Suppressor macrophage (primary cell): ENCODE measurements around the gene TP53AIP1.
"Not testable (repeated sequence)": the region's sequence is repeated elsewhere in the genome, so short reads cannot be mapped to it uniquely, and the experiment has no call there.

Experiments used
- DNase-seq, 4 experiments: peaks; one replicate each; pipeline ENCODE4 v3.0.0-alpha.2; 2020 to 2022

TP53AIP1 gene

DNA sequence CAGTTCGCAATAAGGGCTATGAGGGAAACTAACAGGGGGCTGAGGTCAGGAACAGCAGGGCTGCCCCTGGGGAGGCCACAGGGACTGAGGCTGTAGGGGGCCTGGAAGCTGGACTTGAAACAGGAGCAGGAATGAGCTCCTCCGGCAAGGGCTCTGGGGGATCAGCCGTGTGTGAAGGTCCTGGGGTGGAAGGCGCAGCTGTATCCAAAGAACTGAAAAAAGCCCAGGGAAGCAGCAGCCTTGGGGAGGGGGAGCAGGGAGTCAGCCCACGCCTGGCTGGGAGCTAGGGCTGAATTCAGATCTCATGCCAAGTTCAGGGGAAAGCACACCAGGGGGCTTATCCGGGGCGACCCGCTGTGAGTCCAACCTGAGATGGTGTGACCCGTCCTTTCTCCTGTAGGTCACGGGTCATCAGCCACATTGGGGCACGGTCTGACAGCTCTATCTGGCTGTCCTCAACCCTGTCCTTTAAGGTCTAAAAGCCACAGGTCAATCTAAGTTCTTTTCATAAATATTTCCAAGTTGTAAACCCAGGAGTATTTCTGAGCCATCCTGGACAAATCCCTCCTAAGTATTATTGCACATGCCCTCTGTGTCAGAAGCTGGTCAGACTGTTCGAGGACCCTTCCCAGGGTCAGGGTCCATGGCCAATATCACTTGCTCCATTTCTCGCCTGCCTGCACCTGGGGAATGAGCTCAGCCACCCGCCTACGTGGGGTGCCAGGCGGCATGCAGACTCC is 18.0 kb downstream of the TP53AIP1 start:
- DNase-seq, result no peak

DNA sequence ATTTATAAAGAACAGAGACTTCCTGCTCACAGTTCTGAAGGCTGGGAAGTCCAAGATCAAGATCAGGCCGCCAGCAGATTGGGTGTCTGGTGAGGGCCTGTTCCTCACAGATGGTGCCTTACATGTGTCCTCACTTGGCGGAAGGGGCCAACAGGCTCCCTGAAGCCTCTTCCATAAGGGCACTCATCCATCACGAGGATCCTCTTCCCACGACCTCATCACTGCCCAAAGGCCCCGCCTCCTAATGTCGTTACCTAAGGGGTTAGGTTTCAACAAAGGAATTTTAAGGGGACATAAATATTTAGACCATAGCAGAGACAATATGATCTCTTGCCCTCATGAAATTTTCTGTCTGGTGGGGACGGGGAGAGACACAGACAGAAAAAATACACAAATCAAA is 18.6 kb downstream of the TP53AIP1 start:
- no peak for DNase-seq

DNA sequence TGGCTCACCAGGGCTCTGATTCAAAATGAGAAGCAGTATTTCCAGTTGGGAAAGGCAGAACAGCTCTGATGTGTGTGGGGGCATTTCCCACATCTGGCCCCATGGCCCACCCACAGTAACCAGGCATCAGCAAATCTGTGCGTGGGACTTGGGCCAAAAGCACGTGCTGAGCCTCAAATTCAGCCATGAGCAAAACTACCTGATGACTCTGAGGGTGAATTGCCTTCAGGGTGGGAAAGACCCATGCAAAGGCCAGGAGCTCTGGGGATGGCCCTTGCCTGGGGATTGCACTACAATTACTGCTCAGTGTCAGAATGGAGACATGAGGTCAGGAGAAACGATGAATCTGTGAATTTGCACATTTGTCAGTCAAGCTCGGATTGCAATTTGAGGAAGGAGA is 20.9 kb downstream of the TP53AIP1 start:
- peak; percentile 79 to 93 (median 86) for DNase-seq

DNA sequence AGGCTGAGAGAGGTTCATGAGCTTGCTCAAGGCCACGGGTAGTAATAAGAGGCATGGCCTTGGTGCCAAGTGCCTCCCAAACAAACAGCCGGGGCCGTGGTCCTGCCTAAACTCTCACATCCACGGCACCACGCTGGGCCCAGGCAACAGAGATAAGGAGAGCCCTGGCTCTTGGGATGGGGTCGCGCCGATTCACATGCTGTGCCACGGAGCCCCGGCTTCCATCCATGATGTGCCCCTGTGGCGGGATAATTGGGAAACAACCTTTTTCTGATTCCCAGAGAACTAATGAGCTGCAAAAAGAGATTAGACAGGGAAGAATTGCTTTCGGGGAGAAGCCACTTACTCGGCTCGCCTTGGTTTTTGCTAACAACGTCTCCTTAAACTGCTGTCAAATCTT is 22.0 kb downstream of the TP53AIP1 start:
- DNase-seq, result no peak

DNA sequence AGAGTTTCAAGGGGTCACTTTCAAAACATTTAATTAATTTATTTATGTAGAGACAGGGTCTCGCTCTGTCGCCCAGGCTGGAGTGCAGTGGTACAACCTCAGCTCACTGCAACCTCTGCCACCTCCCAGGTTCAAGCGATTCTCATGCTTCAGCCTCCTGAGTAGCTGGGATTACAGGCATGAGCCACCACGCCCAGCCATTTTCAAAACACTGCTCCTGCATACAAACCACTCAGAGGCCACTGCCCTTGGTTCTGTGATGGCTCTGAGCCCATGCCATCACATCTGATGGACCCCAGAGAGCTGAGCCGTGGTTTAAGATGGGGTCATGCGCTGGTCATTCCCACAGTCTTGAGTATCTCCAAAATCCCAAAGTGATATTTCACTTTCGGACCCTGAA is 23.0 kb downstream of the TP53AIP1 start:
- not testable (repeated sequence) for DNase-seq

DNA sequence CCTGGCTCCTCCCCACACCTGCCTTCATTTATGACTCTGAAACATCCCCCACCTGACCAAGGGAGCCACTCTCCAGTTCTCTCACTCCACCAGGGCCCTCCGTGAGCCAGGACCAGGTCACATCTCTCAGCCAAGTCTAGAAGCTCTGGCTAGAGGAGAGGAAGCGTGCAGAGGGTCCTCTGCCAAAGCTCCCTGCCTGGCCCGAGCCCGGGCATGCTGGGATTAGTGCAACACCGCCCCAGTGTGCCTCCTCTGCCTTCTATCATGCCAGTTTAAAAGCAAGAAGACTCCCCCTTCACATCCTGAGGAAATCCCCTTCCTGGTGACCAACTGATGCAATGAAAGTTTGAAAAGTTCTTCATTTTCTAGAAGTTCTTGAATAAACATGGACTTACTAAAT is 23.5 kb downstream of the TP53AIP1 start:
- DNase-seq, result peak; percentile 60 to 82 (median 76)

DNA sequence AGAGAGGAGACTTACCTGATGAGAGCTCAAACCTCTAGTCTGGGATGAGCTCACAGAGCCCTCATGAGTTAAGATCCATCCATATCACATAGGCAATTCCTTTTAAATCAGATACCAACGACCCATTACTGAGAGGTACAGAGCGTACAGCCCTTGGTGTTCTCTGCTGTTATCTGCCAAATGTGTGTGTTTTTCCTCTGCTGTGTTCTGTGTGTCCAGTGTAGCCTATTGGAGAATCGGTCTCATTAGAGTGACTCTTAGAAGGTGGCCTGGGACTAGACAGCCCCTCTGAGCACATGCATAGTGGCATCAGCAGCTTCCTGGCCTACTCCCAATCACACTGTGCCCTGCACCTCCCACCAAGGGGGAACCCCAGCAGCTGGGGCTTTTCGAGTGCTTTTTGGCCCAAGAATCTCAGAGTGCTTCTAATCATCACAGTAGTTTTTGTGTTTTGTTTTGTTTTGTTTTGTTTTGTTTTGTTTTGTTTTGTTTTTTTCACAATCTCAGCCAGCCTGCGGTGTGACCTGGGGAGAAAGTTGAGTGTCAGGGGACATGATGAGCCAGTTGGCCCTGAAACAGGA is 25.4 kb downstream of the TP53AIP1 start:
- DNase-seq, result peak in 1 of 4 experiments; percentile 50

DNA sequence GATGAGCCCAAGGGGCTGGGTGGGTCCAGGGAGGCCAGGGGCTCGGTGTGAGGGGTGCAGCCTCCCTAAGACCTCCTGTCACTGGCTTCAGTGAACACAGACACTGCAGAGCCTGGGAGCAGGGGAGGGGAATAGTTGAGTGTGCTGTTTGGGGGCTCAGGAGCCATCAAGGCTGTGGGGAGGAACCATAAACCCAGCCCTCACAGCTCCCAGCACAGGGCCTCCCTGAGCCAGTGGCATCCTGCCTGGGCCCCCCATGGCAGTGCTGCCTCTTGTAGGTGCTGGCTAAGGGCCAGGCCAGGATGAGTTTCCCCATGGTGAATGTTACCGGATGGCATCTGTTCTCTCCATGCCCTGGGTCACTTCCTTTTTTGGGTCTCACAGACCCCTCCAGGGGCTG is 26.0 kb downstream of the TP53AIP1 start:
- no peak for DNase-seq

DNA sequence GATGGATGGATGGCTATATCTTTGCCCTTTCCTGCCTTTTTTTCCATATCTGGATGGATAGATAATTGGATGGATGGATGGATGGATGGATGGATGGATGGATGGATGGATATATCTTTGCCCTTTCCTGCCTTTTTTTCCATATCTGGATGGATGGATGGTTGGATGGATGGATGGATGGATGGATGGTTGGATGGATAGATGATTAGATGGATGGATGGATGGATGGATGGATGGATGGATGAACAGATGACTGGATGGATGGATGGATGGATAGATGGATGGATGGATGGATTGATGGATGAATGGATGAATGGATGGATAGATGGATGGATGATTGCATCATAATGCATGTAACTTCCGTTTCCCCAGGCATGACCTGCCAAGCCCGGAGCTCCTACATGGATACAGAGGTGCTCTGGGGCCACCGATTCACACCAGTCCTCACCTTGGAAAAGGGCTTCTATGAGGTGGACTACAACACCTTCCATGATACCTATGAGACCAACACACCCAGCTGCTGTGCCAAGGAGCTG is 26.6 kb downstream of the TP53AIP1 start:
- DNase-seq, result no peak

DNA sequence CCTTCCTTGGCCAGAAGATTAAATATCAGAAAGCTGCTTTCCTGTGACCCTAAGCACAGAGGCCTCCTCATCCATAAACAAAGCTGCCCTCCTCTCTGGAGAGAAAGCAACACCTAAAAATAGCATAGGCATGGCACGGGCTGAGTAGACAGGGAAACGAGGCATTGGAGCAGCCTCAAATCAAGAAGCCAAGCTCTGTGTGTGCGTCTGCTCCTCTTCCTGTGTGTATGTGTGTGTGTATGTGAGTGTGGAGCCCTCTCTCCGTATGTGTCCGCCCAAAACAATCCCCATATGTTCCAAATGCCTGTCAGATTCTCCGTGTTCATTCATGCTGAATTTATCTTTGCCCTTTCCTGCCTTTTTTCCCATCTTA is 27.5 kb downstream of the TP53AIP1 start:
- DNase-seq, result no peak

DNA sequence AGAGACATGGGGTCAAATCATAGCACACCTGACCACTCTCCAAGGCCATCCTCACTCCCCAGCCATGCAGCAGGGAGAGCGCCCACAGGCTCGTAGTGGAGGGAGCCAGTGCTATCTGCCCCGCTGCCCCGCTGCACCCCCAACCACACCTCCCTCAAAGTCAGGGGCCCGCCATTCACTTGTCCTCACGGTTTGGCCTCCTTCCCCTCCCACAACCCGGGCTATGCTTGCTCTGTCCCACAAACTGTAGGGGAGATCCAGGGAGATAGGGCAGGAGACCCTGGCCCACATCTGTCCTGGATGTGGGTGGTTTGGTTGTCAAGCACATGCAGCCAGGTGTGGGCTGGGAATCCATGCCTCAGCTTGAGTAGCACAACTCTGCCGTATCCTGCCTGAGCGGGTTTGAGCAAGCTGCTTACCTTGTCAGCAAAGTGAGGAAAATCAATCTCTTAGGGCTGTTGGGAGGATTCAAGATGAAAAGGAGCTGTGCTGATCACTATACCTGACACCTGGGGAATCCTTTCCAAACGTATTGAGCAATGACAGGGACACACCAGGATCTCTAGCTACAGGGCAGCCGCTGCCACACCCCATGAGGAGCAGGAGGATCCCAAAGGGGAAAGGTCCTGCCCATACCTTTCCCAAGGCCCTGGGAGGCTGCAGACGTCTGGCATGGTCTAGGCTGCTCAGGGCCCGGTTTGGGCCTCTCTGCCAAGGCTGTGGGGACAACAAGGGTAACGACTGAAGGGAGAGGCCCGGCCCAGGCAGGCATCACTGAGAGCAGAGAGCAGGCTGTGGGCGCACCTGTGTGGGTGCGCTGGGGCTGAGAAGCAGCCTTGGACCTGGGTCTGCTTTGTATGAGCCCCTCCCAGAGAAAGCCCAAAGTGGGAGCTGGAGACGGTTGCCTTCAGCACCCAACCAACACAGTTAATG is 28.2 kb downstream of the TP53AIP1 start:
- no peak for DNase-seq

DNA sequence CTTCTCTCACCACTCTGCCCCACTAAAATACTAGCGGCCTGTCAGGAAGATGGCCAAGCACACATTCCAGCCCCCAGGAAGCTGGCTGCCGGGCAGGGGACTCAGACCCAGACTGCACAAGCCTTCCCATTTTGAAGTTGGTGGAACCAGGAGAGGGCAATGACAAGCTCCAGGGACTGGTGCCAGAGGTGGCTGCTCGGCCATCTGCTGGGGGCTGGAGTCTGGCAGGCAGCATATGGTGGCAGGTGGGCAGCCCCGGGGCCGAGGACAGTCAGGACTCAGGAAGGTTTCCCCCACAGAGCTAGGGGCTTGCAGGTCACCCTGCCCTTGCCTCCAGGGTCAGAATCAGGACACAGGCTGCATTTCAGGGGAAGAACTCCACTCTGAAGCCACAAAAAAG is 28.9 kb downstream of the TP53AIP1 start:
- no peak for DNase-seq

DNA sequence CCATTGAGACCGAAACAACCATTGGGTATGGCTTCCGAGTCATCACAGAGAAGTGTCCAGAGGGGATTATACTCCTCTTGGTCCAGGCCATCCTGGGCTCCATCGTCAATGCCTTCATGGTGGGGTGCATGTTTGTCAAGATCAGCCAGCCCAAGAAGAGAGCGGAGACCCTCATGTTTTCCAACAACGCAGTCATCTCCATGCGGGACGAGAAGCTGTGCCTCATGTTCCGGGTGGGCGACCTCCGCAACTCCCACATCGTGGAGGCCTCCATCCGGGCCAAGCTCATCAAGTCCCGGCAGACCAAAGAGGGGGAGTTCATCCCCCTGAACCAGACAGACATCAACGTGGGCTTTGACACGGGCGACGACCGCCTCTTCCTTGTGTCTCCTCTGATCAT is 31.0 kb downstream of the TP53AIP1 start:
- no peak for DNase-seq

DNA sequence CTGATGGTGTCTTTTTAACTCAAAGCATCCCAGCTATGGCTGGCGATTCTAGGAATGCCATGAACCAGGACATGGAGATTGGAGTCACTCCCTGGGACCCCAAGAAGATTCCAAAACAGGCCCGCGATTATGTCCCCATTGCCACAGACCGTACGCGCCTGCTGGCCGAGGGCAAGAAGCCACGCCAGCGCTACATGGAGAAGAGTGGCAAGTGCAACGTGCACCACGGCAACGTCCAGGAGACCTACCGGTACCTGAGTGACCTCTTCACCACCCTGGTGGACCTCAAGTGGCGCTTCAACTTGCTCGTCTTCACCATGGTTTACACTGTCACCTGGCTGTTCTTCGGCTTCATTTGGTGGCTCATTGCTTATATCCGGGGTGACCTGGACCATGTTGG is 31.4 kb downstream of the TP53AIP1 start:
- no peak for DNase-seq

DNA sequence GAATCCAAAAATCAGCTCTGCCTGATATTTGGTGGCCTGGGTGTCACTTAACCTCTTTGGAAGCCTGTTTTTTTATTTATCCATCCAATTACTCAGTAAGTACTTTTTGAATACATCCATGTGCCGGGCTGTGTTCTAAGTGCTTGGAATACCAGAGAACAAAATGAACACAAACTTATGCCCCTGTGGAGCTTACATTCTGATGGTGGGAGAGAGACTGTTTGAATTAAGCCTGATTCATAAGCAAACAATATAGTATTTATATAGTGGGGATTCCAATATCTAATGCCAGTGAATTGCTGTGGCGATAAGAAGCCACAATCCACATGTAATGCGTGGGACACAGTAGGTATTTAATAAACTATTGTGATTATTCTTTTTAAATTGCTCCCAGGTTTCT is 32.1 kb downstream of the TP53AIP1 start:
- no peak for DNase-seq

DNA sequence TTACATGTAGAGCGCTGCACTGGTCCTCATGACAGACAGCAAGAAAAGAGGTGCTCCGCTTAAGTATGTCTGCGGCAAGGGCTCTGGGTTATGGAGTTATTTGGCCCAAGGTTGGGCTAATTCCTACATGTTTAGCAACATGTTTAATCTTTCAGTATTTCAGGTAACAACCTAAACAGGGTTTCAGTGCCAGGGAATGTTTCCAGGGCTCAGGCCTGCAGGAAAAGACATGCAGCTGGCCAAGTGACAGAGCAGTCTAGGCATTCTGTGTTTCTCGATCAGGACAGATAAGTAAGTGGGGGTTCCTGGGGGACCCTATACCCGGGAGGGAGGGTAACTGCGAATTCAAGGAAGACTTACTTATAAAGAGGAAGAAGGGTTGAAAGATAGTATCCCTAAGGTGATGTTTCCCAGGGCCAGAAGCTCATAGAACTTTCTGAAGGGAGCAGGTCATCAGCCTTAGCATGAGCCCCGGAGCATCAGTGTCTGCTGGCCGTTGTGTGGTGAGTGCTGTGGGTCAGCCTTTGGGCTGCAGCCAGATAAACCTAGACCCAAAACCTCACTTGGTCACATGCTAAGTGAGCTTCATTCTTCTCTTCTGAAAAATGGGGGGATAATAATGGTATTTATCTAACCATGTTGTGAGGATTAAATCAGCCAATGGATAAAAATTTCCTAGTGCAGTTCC is 33.1 kb downstream of the TP53AIP1 start:
- no peak for DNase-seq

DNA sequence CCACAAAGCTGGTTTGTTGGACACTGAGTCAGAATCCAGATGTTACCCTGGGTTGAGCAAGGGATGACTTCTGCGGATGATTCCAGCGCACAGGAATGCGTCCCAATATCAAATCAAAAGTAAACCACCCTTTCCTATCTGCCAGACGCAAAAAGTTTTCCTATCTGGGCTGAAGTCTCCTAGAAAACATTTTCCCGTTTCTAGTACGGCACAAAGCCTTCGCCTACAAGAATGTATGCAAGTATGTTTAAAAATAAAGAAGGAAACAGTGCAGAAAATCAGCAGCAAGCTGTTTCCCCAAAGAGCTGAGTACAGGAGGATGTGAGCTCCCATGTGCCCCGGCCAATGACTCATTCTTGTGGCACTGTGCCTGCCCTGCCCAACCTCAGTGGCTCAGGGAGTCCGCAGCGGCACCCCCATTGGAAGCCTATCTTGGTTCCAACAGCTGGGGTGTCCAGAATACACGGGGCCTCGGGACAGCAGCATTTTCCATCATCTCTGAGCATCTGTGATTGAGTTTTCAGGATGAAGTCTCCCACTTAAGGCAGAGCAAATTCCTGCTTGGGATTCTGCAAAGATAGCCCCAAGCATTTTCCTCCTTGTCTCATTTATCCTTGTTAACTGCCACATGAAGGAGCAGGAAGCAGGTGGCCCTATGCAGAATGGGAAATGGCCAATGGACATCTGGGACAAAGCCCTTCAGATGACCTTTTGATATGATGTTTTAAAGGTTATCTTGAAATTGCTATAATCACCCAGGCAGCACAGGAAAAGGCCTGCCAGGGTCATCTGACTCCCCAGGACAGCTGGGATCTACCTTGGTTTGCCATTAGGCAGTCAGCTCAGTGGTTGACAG is 34.1 kb downstream of the TP53AIP1 start:
- peak; percentile 85 to 93 (median 90) for DNase-seq

DNA sequence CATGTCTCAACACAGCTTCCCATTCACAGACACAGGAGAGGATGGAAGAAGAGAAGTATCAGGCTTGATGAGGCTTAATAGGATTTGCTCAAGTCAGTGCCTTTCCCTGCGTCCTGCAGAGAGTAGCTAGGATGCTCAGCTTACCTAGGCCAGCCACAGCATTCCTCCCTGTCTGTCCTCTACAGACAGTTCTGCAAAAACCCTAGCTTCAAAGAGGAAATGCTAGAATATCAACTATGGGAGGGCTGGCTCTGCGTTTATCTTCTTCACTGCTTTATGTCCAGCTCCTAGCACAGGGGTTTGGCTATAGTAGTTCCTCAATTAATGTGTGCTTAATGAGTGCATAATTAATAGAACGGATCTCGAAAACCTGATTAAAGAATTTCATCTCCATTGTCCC is 35.1 kb downstream of the TP53AIP1 start:
- peak in 3 of 4 experiments; percentile 41 to 62 (median 53) for DNase-seq

DNA sequence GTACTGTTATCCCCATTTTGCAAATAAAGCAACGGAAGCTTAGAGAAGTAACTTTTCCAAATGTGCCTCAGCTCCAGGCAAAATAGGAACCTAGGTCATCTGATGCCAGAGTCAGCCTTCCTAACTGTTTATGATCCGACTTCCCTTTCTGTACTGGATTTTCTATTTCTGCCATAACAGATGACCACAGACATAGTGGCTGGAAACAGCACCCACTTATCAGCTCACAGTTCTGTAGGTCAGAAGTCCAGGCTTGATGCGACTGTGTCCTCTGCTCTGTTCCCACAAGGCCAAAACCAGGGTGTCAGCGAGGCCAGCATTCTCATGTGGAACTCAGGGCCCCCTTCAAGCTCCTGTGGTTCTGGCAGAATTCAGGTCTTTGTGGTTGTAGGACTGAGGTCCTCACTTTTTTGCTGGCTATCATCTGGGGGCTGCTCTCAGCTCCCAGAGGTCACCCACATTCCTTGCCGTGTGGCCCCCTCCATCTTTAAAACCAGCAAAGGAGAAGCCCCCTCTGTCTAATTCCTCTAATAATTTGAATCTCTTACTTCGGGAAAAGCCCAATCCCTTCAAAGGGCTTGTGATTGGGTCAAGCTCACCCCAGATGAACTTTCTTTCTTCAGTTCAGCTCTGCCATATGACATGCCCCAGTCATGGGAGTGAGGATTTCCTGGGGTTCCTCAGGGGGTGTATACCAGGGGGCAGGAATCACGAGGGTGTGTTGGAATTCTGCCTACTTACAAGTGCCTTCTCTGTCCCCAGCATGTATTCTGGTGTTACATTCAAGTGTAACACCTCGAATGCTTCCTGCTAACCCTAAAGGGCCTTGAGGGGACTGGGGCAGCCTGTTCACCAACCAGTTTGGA is 36.3 kb downstream of the TP53AIP1 start:
- DNase-seq, result peak; percentile 87 to 96 (median 92)

DNA sequence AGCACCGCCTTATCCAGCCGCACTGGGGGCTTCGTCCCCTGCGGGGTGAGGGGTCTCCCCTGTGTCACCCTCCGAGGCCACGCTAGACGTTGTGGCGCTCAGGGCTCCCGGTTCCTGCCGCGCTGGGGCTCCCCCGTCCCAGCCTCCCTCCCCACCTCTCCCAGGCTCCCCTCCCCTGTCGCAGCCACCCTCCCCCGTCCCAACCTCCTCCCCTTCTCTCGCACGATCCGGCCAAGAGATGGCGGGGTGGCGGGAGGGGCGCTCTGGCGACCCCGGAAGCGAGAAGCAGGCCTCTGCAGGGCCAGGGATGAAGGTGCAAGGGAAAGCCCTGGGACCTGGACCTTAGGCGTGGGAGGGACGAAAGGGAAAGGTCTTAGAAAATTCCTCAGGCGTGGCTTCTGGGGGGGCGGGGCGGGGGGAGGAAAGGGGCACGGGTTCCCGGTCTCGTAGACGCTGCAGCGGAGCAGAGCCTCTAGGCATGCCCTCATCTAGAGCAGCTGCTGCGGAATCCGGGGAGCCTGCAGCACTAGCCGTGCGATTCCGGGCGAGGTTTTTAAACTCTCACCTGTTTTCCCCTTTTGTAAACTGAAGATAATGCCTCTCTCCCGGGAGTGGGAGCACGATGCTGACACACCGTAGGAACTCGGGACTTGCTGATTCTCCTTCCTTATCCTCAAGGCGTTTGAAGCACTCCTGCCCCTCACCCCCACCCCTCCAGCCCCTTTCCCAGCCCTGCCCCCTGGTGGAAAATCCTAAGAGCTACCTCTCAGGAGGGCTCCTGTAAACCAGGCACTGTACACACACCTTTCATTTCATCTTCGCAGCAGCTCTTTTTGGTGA is 37.1 kb downstream of the TP53AIP1 start:
- DNase-seq, result peak; percentile 78 to 92 (median 86)
